Measurements from ENCODE around the gene GPAM. TPM values are rescaled to one million over a fixed set of nuclear protein-coding genes. Genes with fewer than 3 reads are reported as not detected.

Gene GPAM
- total and polyA plus RNA-seq, 10 of the 15 experiments (the other 5 are each of a cell fraction or from before 2014, with no cell fraction given) = 3.3 to 9.4 (median 7.4) TPM

GRCh38 chr10:112225771-112226438, 42.3 kb upstream of the GPAM start:
- ChIA-PET SMC1A (ENCODE audit: uncharacterized antibody, unreplicated experiment) (no interaction called here), POLR2A (no interaction called here), CTCF (no interaction called here), RAD21 (ENCODE audit: unreplicated experiment) (no interaction called here)
- Histone ChIP-seq H3K27ac (ENCODE audit: control insufficient read depth, insufficient read depth) (no peak overlapping the region), H3K4me3 (no peak overlapping the region), H3K79me2 (ENCODE audit: control insufficient read depth, insufficient read depth, low read length) (no peaks in the 10 kb centered on the region), H2AFZ (ENCODE audit: control insufficient read depth, low read depth, low read length) (no peak overlapping the region), H3K9me3 (replicated peaks; ENCODE audit: control insufficient read depth, insufficient read depth, low read length) (no peaks in the 10 kb centered on the region; the same call in 2 of the 3 replicates), H3K27me3 (replicated peaks in 1 of 2; ENCODE audit: control insufficient read depth in 2 of 2, insufficient read depth in 2 of 2, low read length in 1 of 2) (no peaks in the 10 kb centered on the region), H4K20me1 (ENCODE audit: control insufficient read depth, insufficient read depth) (no peaks in the 10 kb centered on the region), H3K9ac (ENCODE audit: control insufficient read depth, insufficient read depth, low read length) (no peak overlapping the region), H3K36me3 (ENCODE audit: control insufficient read depth in 2 of 2, insufficient read depth in 2 of 2, low read length in 1 of 2) (no peaks in the 10 kb centered on the region), H3K4me1 (ENCODE audit: control insufficient read depth, insufficient read depth, low read length) (no peaks in the 10 kb centered on the region), H3K4me2 (ENCODE audit: control insufficient read depth, insufficient read depth) (no peak overlapping the region)
- WGBS (ENCODE audit: insufficient coverage, insufficient replicate concordance, low lambda C conversion rate, missing lambda C conversion rate) = 57% methylated on average over 4 of the region's 4 CpGs
- no TSS peak for BruUV-seq (replicated peaks)
- in situ Hi-C loops (cut with MboI) = no loop called here
- TF ChIP-seq FOXK2 (IDR thresholded peaks at IDR 0.05) = no peak
- no peak for TF ChIP-seq RCOR1 (conservative IDR thresholded peaks at IDR 0.05; ENCODE audit: low read depth, low read length)
- TF ChIP-seq ZZZ3 (IDR thresholded peaks at IDR 0.05; ENCODE audit: control insufficient read depth, insufficient read length, low read depth) = no peak
- no peak for TF ChIP-seq STAT1 (conservative IDR thresholded peaks at IDR 0.05)
- TF ChIP-seq, protein P1, sequence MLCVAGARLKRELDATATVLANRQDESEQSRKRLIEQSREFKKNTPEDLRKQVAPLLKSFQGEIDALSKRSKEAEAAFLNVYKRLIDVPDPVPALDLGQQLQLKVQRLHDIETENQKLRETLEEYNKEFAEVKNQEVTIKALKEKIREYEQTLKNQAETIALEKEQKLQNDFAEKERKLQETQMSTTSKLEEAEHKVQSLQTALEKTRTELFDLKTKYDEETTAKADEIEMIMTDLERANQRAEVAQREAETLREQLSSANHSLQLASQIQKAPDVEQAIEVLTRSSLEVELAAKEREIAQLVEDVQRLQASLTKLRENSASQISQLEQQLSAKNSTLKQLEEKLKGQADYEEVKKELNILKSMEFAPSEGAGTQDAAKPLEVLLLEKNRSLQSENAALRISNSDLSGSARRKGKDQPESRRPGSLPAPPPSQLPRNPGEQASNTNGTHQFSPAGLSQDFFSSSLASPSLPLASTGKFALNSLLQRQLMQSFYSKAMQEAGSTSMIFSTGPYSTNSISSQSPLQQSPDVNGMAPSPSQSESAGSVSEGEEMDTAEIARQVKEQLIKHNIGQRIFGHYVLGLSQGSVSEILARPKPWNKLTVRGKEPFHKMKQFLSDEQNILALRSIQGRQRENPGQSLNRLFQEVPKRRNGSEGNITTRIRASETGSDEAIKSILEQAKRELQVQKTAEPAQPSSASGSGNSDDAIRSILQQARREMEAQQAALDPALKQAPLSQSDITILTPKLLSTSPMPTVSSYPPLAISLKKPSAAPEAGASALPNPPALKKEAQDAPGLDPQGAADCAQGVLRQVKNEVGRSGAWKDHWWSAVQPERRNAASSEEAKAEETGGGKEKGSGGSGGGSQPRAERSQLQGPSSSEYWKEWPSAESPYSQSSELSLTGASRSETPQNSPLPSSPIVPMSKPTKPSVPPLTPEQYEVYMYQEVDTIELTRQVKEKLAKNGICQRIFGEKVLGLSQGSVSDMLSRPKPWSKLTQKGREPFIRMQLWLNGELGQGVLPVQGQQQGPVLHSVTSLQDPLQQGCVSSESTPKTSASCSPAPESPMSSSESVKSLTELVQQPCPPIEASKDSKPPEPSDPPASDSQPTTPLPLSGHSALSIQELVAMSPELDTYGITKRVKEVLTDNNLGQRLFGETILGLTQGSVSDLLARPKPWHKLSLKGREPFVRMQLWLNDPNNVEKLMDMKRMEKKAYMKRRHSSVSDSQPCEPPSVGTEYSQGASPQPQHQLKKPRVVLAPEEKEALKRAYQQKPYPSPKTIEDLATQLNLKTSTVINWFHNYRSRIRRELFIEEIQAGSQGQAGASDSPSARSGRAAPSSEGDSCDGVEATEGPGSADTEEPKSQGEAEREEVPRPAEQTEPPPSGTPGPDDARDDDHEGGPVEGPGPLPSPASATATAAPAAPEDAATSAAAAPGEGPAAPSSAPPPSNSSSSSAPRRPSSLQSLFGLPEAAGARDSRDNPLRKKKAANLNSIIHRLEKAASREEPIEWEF (IDR thresholded peaks at IDR 0.05; ENCODE audit: insufficient replicate concordance, low read depth, low read length) = no peak
- TF ChIP-seq SUPT20H (IDR thresholded peaks at IDR 0.05; ENCODE audit: borderline replicate concordance, control insufficient read depth, low read depth, low read length) = no peak
- no peak for TF ChIP-seq ZNF217 (IDR thresholded peaks at IDR 0.05)
- TF ChIP-seq MEF2B (IDR thresholded peaks at IDR 0.05; ENCODE audit: partially characterized antibody, poor library complexity, severe bottlenecking) = no peak
- TF ChIP-seq NBN (IDR thresholded peaks at IDR 0.05) = no peak
- TF ChIP-seq, protein P2, sequence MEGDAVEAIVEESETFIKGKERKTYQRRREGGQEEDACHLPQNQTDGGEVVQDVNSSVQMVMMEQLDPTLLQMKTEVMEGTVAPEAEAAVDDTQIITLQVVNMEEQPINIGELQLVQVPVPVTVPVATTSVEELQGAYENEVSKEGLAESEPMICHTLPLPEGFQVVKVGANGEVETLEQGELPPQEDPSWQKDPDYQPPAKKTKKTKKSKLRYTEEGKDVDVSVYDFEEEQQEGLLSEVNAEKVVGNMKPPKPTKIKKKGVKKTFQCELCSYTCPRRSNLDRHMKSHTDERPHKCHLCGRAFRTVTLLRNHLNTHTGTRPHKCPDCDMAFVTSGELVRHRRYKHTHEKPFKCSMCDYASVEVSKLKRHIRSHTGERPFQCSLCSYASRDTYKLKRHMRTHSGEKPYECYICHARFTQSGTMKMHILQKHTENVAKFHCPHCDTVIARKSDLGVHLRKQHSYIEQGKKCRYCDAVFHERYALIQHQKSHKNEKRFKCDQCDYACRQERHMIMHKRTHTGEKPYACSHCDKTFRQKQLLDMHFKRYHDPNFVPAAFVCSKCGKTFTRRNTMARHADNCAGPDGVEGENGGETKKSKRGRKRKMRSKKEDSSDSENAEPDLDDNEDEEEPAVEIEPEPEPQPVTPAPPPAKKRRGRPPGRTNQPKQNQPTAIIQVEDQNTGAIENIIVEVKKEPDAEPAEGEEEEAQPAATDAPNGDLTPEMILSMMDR (IDR thresholded peaks at IDR 0.05 in 2 of 3, conservative IDR thresholded peaks at IDR 0.05 in 1 of 3; ENCODE audit: control insufficient read depth in 2 of 3, extremely low read depth in 1 of 3, insufficient read depth in 1 of 3, low read depth in 3 of 3, low read length in 3 of 3) = no peak
- intact Hi-C loops (cut with micrococcal nuclease; ENCODE audit: unreplicated experiment) = no loop called here
- FAIRE-seq (no peak), ATAC-seq (no peak), DNase-seq (ENCODE audit: low read depth, low spot score) (no peak)
